ENCODE data around the gene CCDC88A.

CCDC88A gene

DNA sequence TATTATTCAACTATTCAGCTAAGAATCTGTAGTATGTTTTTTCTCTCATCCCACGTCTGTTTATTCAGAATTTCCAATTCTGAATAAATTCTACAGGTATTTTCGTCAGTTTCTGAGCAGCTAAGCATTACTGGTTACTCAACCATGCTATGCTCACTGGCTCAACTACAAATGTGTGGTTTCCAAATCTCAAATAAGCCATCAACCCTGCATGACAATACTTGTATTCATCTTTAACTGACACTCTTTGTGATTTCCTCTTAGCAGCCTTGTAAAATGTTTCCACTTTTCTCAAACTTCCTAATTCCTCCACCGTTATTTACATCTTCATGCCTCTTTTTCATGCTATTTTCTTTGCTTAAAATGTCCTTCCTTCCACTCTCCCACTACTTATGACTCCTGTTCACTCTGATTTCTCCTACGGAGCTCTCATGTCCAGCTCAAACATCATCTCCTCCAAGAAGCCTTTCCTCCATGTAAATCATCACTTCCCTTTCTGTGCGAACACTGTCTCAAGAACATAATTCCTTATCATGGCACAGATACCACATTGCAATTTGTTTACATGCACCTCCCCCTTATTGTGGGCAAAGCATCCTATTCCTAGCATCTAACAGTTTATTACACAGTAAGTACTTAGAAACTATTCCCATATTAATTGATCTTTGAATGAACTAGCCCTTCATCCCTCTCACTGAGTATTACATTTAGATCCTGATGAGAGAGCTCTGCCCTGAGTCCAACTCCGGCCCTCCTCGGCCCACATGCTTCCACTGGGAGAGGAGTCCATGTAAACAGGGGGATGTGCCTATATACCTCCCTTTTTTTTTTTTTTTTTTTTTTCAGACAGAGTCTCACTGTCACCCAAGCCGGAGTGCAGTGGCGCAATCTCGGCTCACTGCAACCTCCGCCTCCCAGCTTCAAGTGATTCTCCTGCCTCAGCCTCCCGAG lies 10.5 kb downstream of the CCDC88A start:
- TF ChIP-seq, protein P1, sequence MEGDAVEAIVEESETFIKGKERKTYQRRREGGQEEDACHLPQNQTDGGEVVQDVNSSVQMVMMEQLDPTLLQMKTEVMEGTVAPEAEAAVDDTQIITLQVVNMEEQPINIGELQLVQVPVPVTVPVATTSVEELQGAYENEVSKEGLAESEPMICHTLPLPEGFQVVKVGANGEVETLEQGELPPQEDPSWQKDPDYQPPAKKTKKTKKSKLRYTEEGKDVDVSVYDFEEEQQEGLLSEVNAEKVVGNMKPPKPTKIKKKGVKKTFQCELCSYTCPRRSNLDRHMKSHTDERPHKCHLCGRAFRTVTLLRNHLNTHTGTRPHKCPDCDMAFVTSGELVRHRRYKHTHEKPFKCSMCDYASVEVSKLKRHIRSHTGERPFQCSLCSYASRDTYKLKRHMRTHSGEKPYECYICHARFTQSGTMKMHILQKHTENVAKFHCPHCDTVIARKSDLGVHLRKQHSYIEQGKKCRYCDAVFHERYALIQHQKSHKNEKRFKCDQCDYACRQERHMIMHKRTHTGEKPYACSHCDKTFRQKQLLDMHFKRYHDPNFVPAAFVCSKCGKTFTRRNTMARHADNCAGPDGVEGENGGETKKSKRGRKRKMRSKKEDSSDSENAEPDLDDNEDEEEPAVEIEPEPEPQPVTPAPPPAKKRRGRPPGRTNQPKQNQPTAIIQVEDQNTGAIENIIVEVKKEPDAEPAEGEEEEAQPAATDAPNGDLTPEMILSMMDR (IDR thresholded peaks at IDR 0.05; ENCODE audit: extremely low read depth, missing control alignments): no peak

DNA sequence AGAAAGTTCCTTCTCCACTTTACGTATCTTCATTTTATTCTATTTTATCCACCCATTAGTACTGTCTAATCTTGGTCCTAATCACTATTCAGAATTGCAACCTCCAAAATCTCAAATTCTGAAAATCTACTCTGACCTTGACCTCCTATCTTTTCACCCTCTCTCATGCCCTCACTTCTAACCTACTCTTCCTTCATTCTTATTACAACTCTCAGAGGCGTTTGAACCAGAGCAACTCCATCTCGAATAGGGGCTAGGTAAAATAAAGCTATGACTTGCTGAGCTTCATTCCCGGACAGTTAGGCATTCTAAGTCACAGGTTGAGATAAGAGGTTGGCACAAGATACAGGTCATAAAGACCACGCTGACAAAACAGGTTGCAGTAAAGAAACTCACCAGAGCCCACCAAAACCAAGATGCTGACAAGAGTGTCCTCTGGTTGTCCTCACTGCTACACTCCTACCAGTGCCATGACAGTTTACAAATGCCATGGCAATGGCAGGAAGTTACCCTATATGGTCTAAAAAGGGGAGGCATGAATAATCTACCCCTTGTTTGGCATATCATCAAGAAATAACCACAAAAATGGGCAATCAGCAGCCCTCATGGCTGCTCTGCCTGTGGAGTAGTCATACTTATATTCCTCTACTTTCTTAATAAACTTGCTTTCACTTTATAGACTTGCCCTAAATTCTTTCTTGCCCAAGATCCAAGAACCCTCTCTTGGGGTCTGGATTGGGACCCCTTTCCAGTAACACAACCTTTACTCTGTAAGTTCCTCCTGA lies 11.4 kb downstream of the CCDC88A start:
- no peak for DNase-seq (ENCODE audit: low spot score)
- TF ChIP-seq, protein P1 (IDR thresholded peaks at IDR 0.05; ENCODE audit: extremely low read depth, missing control alignments): no peak

More for the DNA sequence above, 10.5 kb downstream of the CCDC88A start:
- DNase-seq (ENCODE audit: low spot score): no peak

DNA sequence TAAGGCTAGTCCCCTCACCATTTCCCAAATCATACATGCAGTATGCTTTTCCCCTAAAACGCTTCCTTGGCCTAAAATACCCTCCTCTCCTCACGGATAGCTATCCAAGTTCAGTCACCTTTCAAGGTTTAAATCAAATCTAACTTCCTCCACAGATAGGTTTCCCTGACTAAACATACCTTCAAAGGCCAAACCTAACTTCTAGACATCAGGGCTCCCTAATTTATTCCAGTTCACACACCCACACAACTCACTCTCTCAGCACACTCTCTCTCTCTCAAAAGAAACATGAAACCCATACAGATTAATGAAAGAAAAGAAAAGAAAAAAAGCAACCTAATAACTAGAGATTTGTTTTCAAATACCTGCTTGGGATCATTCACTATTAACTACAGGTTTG lies 14.5 kb downstream of the CCDC88A start:
- TF ChIP-seq, protein P1 (IDR thresholded peaks at IDR 0.05; ENCODE audit: extremely low read depth, missing control alignments): no peak
- no peak for DNase-seq (ENCODE audit: low spot score)

DNA sequence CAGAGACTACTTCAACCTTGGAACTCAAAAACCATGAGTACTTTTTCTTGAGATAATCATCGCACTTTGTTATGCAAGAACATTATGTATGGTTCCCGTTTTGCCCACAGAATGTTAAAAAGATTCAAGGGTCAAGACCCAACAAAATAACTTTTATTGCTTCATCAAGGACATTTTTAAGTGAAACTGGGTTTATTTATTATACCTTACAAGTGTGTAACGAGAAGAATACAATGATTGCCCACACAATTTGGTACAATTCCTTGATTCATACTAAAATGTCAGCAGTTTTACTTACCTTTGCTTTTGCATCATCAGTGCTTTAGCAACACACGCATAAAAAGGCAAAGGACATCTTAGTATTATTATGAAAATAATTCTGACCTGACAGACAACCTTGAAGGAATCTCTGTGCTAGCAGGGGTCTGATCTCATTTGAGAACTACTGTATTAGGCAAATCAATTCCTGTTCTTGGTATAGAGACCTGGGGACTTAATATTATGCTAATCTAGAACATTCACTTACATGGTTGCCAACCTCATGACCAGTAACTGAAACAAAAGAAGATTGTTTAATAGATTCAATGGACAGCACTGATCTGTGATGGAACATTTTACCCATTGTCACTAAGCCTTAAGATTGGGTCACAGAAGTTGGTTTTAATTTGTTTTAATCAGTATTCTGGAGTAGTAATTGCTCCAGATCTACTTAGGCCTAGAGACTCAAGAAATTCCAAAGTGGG lies 16.2 kb downstream of the CCDC88A start:
- no peak for DNase-seq (ENCODE audit: low spot score)
- TF ChIP-seq, protein P1 (IDR thresholded peaks at IDR 0.05; ENCODE audit: extremely low read depth, missing control alignments): no peak

DNA sequence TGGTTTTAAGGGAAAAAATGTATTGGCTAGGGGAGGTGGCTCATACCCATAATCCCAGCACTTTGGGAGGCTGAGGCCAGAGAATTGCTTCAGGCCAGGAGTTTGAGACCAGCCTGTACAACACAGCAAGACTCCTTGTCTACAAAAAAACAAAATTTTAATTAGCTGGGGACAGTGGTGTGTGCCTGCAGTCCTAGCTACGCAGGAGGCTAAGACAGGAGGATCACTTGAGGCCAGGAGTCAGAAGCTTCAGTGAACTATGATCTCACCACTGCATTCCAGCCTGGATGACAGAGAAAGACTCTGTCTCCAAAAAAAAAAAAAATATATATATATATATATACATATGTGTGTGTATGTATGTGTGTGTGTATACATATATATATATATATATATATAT lies 18.5 kb downstream of the CCDC88A start:
- DNase-seq (ENCODE audit: low spot score): no peak
- TF ChIP-seq, protein P1 (IDR thresholded peaks at IDR 0.05; ENCODE audit: extremely low read depth, missing control alignments): no peak

DNA sequence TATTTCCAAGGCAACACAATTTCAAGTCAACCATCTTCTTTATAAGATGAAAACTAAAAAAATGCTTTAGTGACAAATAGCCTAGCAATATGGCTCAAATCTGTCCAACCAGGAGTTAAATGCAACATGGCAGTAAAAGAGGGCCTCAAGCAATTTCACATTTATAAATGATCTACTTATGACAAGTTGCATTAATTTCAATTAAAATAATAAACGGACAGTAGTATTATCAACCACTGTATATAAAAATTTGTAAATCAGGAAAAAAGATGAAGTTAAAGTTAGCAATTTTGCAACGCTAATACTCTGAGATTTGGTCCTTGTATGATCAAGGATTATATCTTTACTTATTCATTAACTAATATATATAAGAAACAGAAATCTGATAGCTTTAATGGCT lies 19.3 kb downstream of the CCDC88A start:
- no peak for DNase-seq (ENCODE audit: low spot score)
- TF ChIP-seq, protein P1 (IDR thresholded peaks at IDR 0.05; ENCODE audit: extremely low read depth, missing control alignments): no peak

All from GM20000 (cell line).